ENCODE data around the gene MLLT1. TPM values are rescaled to one million over a fixed set of nuclear protein-coding genes. Genes with fewer than 3 reads are reported as not detected.
A peak's percentile ranks its signal among the peaks of the same experiment; 100 is the strongest.

Gene MLLT1
- total RNA-seq, 1 donor from 2014 or later: 65.8 TPM

GRCh38 chr19:6219586-6220290, 60.0 kb downstream of the MLLT1 start:
- TF ChIP-seq CTCF (IDR thresholded peaks at IDR 0.05): no peak
- H3K4me3 Mint-ChIP-seq (ENCODE audit: unreplicated experiment): no peak overlapping the region
- H3K9me3 Mint-ChIP-seq (ENCODE audit: unreplicated experiment): no peaks in the 10 kb centered on the region
- no peak for DNase-seq (ENCODE audit: extremely low spot score, unreplicated experiment)
- H3K4me1 Mint-ChIP-seq (ENCODE audit: unreplicated experiment): peaks cover 9% of the 10 kb centered on the region
- no peak overlapping the region for H3K27ac Mint-ChIP-seq (ENCODE audit: unreplicated experiment)
- H3K36me3 Mint-ChIP-seq (ENCODE audit: unreplicated experiment): no peaks in the 10 kb centered on the region
- no peaks in the 10 kb centered on the region for H3K27me3 Mint-ChIP-seq (ENCODE audit: unreplicated experiment)

- Mint-ChIP-seq H3K9me3 (ENCODE audit: unreplicated experiment) (no peaks in the 10 kb centered on the region), H3K27me3 (ENCODE audit: unreplicated experiment) (no peaks in the 10 kb centered on the region), H3K36me3 (ENCODE audit: unreplicated experiment) (no peaks in the 10 kb centered on the region), H3K4me3 (ENCODE audit: unreplicated experiment) (no peak overlapping the region), H3K4me1 (ENCODE audit: unreplicated experiment) (peaks cover 9% of the 10 kb centered on the region), H3K27ac (ENCODE audit: unreplicated experiment) (no peak overlapping the region)
- DNase-seq (ENCODE audit: extremely low spot score, unreplicated experiment): no peak
- no peak for TF ChIP-seq CTCF (IDR thresholded peaks at IDR 0.05)
These were observed 60.6 kb downstream of the MLLT1 start for GRCh38 chr19:6219147-6219525.

GRCh38 chr19:6218491-6219146, 61.2 kb downstream of the MLLT1 start:
- Mint-ChIP-seq H3K4me3 (ENCODE audit: unreplicated experiment) (no peak overlapping the region), H3K27ac (ENCODE audit: unreplicated experiment) (peak overlapping the region; percentile 50), H3K27me3 (ENCODE audit: unreplicated experiment) (no peaks in the 10 kb centered on the region), H3K36me3 (ENCODE audit: unreplicated experiment) (no peaks in the 10 kb centered on the region), H3K9me3 (ENCODE audit: unreplicated experiment) (no peaks in the 10 kb centered on the region), H3K4me1 (ENCODE audit: unreplicated experiment) (peaks cover 8% of the 10 kb centered on the region)
- TF ChIP-seq CTCF (IDR thresholded peaks at IDR 0.05): peak; percentile 93
- DNase-seq (ENCODE audit: extremely low spot score, unreplicated experiment): peak; percentile 95

- Mint-ChIP-seq H3K27ac (ENCODE audit: unreplicated experiment) (no peak overlapping the region), H3K36me3 (ENCODE audit: unreplicated experiment) (no peaks in the 10 kb centered on the region), H3K27me3 (ENCODE audit: unreplicated experiment) (no peaks in the 10 kb centered on the region), H3K9me3 (ENCODE audit: unreplicated experiment) (no peaks in the 10 kb centered on the region), H3K4me3 (ENCODE audit: unreplicated experiment) (no peak overlapping the region), H3K4me1 (ENCODE audit: unreplicated experiment) (peaks cover 7% of the 10 kb centered on the region)
- DNase-seq (ENCODE audit: extremely low spot score, unreplicated experiment): no peak
- no peak for TF ChIP-seq CTCF (IDR thresholded peaks at IDR 0.05)
These were observed 61.9 kb downstream of the MLLT1 start for GRCh38 chr19:6217752-6218334.

Data from osteocyte (in vitro differentiated cells).